ENCODE results near the gene METTL15.
"Not testable (repeated sequence)": the region's sequence is repeated elsewhere in the genome, so short reads cannot be mapped to it uniquely, and the experiment has no call there.

METTL15 gene

DNA sequence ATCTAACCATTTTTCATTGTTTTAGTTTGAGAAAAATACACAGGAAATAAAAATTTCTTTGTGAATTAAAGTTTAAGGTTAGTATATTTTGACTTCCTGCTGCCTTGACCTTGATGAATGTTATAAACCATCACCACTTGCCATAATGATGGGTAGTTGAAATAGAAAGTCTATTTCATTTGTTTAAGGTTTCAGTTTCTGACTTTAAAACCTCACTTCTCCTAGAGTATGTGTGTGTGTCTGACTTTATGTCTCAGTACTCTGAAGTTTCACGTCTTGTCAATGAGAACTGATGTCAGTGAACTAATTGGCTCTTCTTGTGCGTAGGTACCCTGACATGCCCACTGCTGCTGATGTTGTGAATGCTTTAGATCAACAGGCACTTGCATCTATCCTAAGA is 188.2 kb downstream of the METTL15 start:
- Mint-ChIP-seq H3K27ac (no peak overlapping the region), H3K36me3 (ENCODE audit: insufficient read depth) (peaks cover 7% of the 10 kb centered on the region), H3K4me3 (no peak overlapping the region), H3K9me3 (no peaks in the 10 kb centered on the region), H3K27me3 (no peaks in the 10 kb centered on the region), H3K4me1 (ENCODE audit: low read depth in 2 of 2) (no peaks in the 10 kb centered on the region)
- ATAC-seq (replicated peaks) (no peak), DNase-seq (no peak)

GRCh38 chr11:28298209-28298608 is 190.0 kb downstream of the METTL15 start:
- no peak for DNase-seq
- Mint-ChIP-seq H3K27ac (no peak overlapping the region), H3K36me3 (ENCODE audit: insufficient read depth) (peaks cover 7% of the 10 kb centered on the region), H3K27me3 (no peaks in the 10 kb centered on the region), H3K9me3 (no peaks in the 10 kb centered on the region), H3K4me3 (no peak overlapping the region), H3K4me1 (ENCODE audit: low read depth in 2 of 2) (no peaks in the 10 kb centered on the region)
- ATAC-seq (replicated peaks), result no peak

GRCh38 chr11:28303477-28304191 is 195.4 kb downstream of the METTL15 start:
- Mint-ChIP-seq H3K27ac (no peak overlapping the region), H3K4me1 (ENCODE audit: low read depth in 2 of 2) (no peaks in the 10 kb centered on the region), H3K27me3 (no peaks in the 10 kb centered on the region), H3K36me3 (ENCODE audit: insufficient read depth) (peaks cover 3% of the 10 kb centered on the region), H3K9me3 (no peaks in the 10 kb centered on the region), H3K4me3 (no peak overlapping the region)
- DNase-seq (no peak), ATAC-seq (replicated peaks) (no peak)

DNA sequence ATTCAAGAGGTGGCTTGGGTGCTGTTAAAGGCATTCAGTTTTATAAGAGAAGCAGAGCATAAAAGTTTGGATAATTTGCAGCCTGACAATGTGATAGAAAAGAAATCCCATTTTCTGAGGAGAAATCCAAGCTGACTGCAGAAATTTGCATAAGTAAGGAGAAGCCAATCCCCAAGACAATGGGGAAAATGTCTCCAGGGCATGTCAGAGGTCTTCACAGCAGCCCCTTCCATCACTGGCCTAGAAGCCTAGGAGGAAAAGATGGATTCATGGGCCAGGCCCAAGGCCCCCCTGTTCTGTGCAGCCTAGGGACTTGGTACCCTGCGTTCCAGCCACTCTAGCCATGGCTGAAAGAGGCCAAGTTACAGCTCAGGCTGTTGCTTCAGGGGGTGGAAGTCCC is 207.3 kb downstream of the METTL15 start:
- Mint-ChIP-seq H3K4me3 (no peak overlapping the region), H3K9me3 (peaks cover 0 to 2% of the 10 kb centered on the region in 2 donors), H3K27ac (no peak overlapping the region), H3K27me3 (no peaks in the 10 kb centered on the region), H3K4me1 (ENCODE audit: low read depth in 2 of 2) (no peaks in the 10 kb centered on the region), H3K36me3 (ENCODE audit: insufficient read depth) (peaks cover 3% of the 10 kb centered on the region)
- DNase-seq (no peak), ATAC-seq (replicated peaks) (no peak)

- Mint-ChIP-seq H3K4me3 (no peak overlapping the region), H3K36me3 (ENCODE audit: insufficient read depth) (peaks cover 3% of the 10 kb centered on the region), H3K4me1 (ENCODE audit: low read depth in 2 of 2) (no peaks in the 10 kb centered on the region), H3K27ac (no peak overlapping the region), H3K27me3 (no peaks in the 10 kb centered on the region), H3K9me3 (peaks cover 0 to 2% of the 10 kb centered on the region in 2 donors)
- DNase-seq (no peak), ATAC-seq (replicated peaks) (no peak)
These were observed 210.7 kb downstream of the METTL15 start for GRCh38 chr11:28318871-28319270.

DNA sequence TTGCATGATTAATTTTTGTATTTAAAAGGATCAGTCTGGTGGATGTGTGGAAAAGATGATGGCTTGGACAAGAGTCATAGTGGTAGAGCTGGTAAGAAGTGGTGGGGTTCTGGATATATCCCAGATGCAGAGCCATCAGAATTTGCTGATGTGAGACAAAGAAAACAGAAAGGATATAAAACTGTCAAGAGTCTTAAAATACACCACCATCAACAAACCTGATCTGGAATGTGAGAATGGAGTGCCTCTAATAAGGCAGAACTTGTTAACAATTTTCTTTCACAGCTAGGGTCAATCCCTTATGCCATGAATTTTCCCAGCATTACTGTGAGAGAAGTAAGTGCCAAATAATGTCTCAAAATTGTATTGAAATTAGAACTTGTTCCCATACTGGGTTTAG is 215.4 kb downstream of the METTL15 start:
- H3K27me3 Mint-ChIP-seq, result no peaks in the 10 kb centered on the region
- peaks cover 4% of the 10 kb centered on the region for H3K36me3 Mint-ChIP-seq (ENCODE audit: insufficient read depth)
- peaks cover 3 to 7% of the 10 kb centered on the region in 2 donors for H3K9me3 Mint-ChIP-seq
- no peak overlapping the region for H3K4me3 Mint-ChIP-seq
- H3K4me1 Mint-ChIP-seq (ENCODE audit: low read depth in 2 of 2), result no peaks in the 10 kb centered on the region
- H3K27ac Mint-ChIP-seq, result no peak overlapping the region
- DNase-seq, result no peak
- ATAC-seq (replicated peaks), result no peak

DNA sequence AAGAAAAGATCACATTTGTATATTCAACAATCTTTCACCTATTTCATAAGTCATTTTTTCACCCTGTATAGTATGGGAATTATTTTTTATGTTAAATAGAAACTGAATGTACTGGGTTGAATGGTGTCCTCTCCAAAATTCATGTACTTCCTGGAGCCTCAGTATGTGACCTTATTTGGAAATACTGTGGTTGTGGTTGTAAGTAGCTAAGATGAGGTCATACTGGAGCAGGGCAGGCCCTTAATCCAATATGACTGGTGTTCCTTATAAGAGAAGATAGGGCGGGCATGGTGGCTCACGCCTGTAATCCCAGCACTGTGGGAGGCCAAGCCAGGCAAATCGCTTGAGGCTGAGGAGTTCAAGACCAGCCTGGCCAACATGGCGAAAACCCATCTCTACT is 224.2 kb downstream of the METTL15 start:
- DNase-seq; H3K4me3 Mint-ChIP-seq; H3K9me3 Mint-ChIP-seq; H3K27ac Mint-ChIP-seq; H3K27me3 Mint-ChIP-seq; H3K36me3 Mint-ChIP-seq (ENCODE audit: insufficient read depth); H3K4me1 Mint-ChIP-seq (ENCODE audit: low read depth in 2 of 2): not testable (repeated sequence)
- peak; percentile 46 for ATAC-seq (replicated peaks)

DNA sequence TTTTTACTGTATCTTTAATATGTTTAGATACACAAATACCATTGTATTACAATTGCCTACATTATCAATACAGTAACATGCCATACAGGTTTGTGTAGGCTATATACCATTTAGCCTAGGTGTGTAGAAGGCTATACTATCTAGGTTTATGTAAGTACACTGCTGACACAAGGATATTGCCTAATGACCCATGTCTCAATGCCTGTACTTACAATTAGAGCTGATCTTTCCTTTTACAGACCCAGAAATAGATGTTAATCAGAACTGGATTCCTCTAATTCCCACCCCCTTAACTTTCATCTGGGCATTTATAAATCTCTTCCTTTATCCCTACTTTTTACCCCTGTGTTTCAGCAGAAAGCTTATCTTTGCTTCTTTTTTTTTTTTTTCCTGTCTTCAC is 229.5 kb downstream of the METTL15 start:
- Mint-ChIP-seq H3K4me3 (no peak overlapping the region), H3K4me1 (ENCODE audit: low read depth in 2 of 2) (no peaks in the 10 kb centered on the region), H3K27me3 (no peaks in the 10 kb centered on the region), H3K27ac (no peak overlapping the region), H3K36me3 (ENCODE audit: insufficient read depth) (no peaks in the 10 kb centered on the region), H3K9me3 (peaks cover 6 to 8% of the 10 kb centered on the region in 2 donors)
- ATAC-seq (replicated peaks) (no peak), DNase-seq (no peak)

- no peaks in the 10 kb centered on the region for H3K27me3 Mint-ChIP-seq
- no peaks in the 10 kb centered on the region for H3K36me3 Mint-ChIP-seq (ENCODE audit: insufficient read depth)
- H3K9me3 Mint-ChIP-seq, result peaks cover 6 to 8% of the 10 kb centered on the region in 2 donors
- ATAC-seq (replicated peaks), result no peak
- no peak overlapping the region for H3K4me3 Mint-ChIP-seq
- no peak overlapping the region for H3K27ac Mint-ChIP-seq
- no peak for DNase-seq
- no peaks in the 10 kb centered on the region for H3K4me1 Mint-ChIP-seq (ENCODE audit: low read depth in 2 of 2)
These were observed 230.2 kb downstream of the METTL15 start for GRCh38 chr11:28338371-28338770.

DNA sequence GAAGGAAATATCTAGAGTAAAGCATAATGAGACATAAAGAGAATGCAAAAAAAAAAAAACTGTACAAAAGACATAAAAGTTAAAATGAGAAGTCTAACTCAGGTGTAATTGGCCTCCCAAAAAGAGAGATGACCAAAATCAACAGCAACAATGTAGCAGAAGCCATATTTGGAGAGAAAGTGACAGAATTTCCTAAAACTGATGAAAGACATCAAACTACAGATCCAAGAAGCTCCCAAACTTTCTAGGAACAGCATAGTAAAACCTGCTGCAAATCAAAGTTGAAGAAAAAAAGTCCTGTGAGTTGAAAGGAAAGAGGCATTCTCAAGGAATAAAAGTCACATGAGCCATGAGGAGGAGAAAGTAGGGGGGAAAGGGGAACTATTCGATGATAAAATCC is 231.3 kb downstream of the METTL15 start:
- ATAC-seq (replicated peaks), result no peak
- Mint-ChIP-seq H3K4me1 (ENCODE audit: low read depth in 2 of 2) (no peaks in the 10 kb centered on the region), H3K27me3 (no peaks in the 10 kb centered on the region), H3K27ac (no peak overlapping the region), H3K4me3 (no peak overlapping the region), H3K36me3 (ENCODE audit: insufficient read depth) (no peaks in the 10 kb centered on the region), H3K9me3 (peaks cover 6 to 8% of the 10 kb centered on the region in 2 donors)
- no peak for DNase-seq

- H3K27ac Mint-ChIP-seq, result no peak overlapping the region
- H3K36me3 Mint-ChIP-seq (ENCODE audit: insufficient read depth), result no peaks in the 10 kb centered on the region
These were observed 234.5 kb downstream of the METTL15 start for GRCh38 chr11:28342716-28343115.

GRCh38 chr11:28343304-28344233 is 235.4 kb downstream of the METTL15 start:
- H3K4me3 Mint-ChIP-seq, result no peak overlapping the region
- no peaks in the 10 kb centered on the region for H3K27me3 Mint-ChIP-seq
- H3K27ac Mint-ChIP-seq, result no peak overlapping the region
- DNase-seq (no peak), ATAC-seq (replicated peaks) (no peak)
- H3K36me3 Mint-ChIP-seq (ENCODE audit: insufficient read depth), result no peaks in the 10 kb centered on the region
- peaks cover 6 to 17% of the 10 kb centered on the region in 2 donors for H3K9me3 Mint-ChIP-seq
- H3K4me1 Mint-ChIP-seq (ENCODE audit: low read depth in 2 of 2), result no peaks in the 10 kb centered on the region

More at GRCh38 chr11:28342716-28343115, 234.5 kb downstream of the METTL15 start:
- Mint-ChIP-seq H3K4me3 (no peak overlapping the region), H3K9me3 (peaks cover 6 to 13% of the 10 kb centered on the region in 2 donors), H3K4me1 (ENCODE audit: low read depth in 2 of 2) (no peaks in the 10 kb centered on the region), H3K27me3 (no peaks in the 10 kb centered on the region)
- DNase-seq (no peak), ATAC-seq (replicated peaks) (no peak)

DNA sequence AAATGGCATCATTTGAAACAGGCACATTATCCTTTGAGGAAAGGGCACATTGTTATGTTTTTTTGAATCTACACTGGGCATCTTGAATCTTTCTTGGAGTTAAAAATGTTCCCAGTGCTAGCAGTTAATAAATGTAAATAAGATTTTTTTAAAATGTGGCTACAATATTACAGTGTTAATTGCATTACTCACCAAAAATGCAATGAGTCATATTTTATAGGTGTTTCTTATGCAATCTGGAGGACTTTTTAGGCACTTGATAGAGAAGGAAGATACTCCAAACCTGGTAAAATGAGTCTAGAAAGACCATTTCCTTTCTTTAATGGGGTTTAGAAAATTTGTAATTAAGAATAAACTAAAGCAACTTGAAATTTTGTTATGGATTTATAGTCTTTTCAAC is 238.0 kb downstream of the METTL15 start:
- Mint-ChIP-seq H3K4me1 (ENCODE audit: low read depth in 2 of 2) (no peaks in the 10 kb centered on the region), H3K4me3 (no peak overlapping the region), H3K27me3 (no peaks in the 10 kb centered on the region), H3K27ac (no peak overlapping the region), H3K9me3 (peaks cover 0 to 8% of the 10 kb centered on the region in 2 donors), H3K36me3 (ENCODE audit: insufficient read depth) (no peaks in the 10 kb centered on the region)
- ATAC-seq (replicated peaks) (no peak), DNase-seq (no peak)

- ATAC-seq (replicated peaks) (no peak), DNase-seq (no peak)
- H3K4me1 Mint-ChIP-seq (ENCODE audit: low read depth in 2 of 2), result no peaks in the 10 kb centered on the region
- H3K4me3 Mint-ChIP-seq, result no peak overlapping the region
- H3K27me3 Mint-ChIP-seq, result no peaks in the 10 kb centered on the region
- peaks cover 0 to 8% of the 10 kb centered on the region in 2 donors for H3K9me3 Mint-ChIP-seq
- no peaks in the 10 kb centered on the region for H3K36me3 Mint-ChIP-seq (ENCODE audit: insufficient read depth)
- no peak overlapping the region for H3K27ac Mint-ChIP-seq
These were observed 238.5 kb downstream of the METTL15 start for GRCh38 chr11:28346721-28347120.
